Stimulated activated CD4-positive, alpha-beta T cell treated with anti-CD3 and anti-CD28 coated beads, Interleukin-15, amount 100 ng/mL, for 24 hours (primary cell): ENCODE data around the gene MAP7D1.
A peak's percentile ranks its signal among the peaks of the same experiment; 100 is the strongest.

ENCODE experiments used
- DNase-seq: peaks from one replicate; pipeline ENCODE4 v3.0.0-alpha.2; 2020

MAP7D1 gene

DNA sequence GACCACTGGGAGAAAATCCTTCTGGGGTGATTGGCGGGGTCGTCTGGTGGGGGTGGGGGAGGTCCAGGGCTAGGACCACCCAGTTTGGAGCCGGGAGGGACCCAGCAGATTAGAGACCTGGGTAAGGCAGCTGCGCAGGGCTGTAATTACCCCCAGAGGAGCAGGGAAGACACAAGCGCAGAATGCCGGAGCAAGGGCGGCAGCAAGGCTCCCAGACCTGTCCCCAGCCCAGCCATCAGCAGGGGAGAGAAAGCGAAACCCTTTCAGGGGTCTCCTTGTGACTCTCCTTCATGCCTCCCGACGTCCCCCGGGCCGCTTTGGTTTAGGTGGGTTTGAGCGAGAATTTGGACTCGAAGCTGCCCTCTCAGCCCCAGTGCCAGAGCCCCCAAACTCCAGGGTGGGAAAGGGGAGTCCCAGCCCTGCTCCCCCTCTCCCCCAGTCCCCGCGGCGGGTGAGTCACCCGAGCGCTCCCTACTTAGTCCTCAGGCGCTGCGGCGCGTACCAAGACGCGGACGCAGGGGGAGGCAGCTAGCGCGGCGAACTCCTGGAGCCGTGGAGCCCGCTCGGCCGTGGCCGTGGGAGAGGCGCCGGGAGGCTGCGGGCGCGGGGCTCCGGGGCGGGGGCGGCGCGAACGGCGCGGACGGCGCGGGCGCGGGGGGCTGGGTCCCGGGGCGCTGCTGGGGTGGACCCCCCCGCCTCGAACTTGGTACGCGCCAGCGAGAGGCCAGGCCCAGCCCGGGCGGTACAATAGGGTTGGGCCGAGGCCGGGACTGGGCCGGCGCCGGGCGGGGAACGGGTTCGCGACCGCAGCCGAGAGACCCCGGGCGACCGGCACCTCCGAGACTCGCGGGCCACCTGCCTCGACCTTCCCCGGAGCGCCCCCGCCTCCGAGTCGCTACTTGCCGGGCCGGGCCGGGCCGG, at the start of gene MAP7D1:
Gene MAP7D1, plus strand, starts transcription at position 753 of the 921 bp plus-strand sequence. CDS start 258 bp downstream, outside the sequence.
- peak; percentile 90 for DNase-seq

DNA sequence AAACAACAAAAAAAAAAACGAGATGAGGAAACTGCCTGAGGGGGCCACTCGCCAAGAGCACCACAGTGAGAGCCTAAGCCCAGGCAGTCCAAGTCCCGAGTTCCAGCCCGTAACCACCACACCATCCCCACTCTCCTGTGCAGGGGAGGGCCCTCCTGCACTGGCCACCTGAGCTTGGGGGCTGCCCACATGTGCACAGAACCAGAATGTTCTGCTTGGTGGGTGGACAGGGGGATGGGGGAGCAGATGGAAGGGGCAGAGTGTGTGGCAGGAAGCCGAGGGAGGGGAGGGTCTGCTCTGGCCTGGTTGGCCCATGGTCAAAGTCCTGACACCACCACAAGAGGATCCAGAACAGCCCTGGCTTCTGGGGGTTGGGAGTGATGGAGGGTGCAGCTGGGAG, 49.7 kb upstream of the MAP7D1 start:
- DNase-seq = no peak

DNA sequence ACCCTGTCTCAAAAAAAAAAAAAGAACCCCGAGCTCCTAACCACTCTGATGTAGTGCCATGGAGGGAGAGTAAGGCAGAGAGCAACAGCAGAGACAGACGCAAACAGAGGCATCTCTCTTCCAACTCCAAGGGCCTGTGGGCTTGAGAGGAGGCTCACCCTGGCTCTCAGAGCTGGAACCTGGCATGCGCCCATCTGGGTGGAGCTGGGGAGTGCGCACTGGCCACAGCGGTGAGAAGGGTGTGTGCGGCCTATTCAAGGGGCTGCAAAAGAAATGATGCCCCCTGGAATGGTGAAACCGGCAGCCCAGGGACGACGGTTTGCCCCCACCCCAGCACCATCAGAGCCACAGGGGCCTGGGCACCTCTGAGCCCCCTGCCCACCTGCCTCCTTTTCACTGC, 48.6 kb upstream of the MAP7D1 start:
- no peak for DNase-seq

DNA sequence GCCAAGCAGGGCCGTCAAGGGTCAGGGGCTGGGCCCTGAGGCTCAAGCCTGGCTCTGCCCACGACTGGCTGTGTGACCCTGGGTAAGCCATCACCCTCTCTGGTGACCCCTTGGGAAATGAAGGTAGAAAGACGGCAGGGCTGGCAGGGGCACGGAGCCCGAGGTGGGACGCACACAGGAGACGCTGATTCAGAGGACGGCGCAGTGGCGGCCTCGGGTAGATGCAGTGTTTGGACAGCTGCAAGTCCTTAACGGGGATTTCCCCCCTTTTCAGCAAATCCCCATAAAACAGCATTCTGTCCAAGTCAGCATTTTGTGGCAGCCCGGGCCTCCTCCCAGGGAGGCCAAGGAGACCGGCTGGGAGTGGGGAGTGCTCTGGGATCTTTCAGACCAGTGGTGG, 47.6 kb upstream of the MAP7D1 start:
- DNase-seq = no peak

DNA sequence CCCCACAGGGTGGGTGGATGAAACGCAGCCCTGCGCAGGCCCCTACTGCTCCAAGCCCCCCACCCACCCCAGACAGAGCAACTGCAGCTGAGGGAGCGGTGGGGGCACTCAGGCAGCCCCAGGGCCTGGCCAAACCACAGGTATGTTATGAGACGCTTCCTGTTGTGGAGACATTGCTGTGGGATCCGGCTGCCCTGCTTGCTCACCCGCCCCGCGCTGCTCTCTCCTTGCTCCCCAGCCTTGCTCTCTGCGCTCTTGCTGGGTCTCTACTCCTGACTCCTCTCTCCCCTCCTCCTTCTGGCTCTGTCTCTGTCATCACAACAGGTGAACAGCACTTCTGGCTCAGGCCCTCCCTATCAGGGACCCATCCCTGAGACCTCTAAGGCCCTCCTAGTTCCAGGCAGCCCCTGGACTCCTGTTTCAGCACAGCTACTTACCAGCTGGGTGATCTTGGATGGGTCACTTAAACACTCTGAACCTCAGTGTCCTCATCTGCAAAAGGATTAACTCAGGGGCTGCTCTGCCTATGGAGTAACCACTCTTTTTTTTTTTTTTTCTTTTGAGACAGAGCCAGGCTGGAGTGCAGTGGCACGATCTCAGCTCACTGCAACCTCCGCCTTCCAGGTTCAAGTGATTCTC, 46.8 kb upstream of the MAP7D1 start:
- DNase-seq = peak; percentile 42

DNA sequence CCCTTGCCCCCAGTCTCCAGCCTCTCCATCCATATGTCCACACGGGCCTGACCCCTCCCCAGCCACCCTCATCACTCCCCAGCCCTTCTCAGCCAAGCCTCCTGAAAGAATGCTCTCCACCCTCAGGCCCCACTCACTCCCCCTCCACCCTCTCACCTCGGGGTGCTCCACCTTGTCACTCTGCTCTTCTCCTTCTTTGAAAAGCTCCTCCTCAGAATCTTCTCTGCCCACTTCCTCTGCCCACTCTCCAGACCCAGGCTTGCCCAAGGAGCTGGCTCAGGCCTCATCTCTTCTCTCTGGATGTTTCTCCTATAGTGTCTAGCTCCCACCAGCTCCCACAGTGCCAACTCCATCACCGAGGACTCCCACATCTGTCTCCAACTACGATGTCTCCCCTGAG, 44.8 kb upstream of the MAP7D1 start:
- DNase-seq = no peak

DNA sequence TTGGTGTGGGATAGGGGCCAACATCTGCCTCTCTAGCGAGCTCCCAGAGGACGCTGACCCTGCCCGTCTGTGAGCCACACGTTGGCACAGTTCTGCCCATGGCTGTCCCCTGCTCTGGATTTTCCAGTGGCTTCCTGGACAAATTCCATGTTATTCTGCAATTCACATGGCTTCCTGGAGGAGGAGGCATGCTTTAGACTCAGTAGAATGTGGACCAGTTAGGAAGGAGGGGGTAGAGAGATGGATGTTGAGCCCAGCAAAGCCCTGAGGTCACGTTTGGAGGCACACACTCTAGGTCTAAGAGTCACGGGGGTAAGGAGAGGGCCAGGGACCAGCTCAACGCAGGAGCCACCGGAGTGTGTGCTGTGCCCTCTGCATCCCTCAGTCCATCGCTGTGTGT, 43.1 kb upstream of the MAP7D1 start:
- DNase-seq = no peak

DNA sequence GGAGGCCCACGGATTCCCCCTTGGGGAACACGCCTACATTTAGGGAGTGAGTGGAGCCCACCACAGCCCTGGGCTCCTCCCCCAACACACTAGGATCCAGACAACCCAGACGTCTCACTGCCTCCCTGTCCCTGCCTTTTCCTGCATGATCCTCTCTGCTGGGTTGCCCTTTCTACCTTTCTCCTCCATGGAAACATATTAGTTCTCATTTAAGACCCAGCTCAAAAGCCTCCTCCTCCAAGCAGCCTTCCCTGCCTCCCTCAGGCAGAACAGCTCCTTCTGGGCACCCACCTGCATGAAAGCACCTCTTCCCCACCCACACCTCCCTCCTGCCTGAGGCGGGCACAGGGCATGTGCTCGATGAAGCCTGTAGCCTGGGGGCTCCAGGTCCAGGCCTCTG, 41.6 kb upstream of the MAP7D1 start:
- no peak for DNase-seq

DNA sequence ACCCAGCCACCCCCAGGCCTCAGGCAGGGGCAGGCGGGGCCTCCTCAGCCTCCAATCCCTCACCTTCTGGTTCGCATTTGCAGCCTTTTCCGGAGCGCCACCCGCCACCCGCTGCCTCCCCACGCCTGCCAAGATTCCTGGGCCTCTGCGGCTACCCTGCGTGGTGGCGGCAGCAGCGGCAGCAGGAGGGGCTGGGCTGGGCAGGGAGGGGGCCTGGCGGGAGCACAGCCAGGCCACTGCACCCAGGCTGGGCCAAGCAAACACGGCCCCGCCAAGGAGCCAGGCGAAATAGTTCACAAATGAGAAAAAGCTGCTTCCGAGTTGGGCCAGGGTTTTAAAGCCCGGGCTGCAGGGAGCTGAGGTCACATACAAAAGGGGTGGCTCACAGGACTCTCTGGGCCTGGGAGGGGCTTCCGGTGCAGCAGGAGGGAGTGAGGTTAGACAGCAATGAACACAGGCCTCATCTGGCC, 40.7 kb upstream of the MAP7D1 start:
- no peak for DNase-seq

DNA sequence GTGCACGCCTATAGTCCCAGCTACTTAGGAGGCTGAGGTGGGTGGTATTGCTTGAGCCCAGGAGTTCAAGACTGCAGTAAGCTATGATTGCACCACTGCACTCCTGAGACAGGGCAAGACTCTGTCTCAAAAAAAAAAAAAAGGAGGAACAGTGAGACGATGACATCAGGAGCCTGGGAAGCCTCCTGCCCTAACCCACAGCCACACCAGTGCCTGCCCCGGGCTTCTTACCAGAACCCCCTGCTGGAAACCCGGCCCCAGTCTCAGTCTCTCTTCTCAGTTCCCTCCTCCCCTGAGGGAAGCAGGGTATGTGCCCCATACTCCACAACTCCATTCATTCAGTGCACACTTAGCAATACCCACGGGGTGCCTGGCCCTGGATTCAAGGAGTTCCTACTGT, 40.0 kb upstream of the MAP7D1 start:
- DNase-seq = no peak

DNA sequence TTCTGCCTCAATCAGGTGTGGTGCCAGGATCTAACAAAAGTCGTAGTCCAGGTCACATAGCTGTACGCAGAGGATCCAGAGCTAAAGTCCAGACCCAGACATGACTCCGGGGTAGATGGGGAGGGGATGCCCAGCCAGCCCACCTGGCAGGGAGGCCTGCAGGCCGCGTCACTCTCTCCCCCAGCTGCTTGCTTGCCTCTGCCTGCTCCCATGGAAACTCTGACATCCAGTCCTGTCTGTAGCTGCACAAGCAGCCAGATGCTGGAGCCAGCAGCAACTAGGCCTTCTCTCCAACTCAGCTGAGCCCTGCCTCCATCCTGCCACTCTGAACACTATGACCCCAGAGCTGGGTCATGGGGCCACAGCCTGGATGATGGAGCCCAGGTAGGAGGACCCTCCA, 39.1 kb upstream of the MAP7D1 start:
- DNase-seq = no peak

DNA sequence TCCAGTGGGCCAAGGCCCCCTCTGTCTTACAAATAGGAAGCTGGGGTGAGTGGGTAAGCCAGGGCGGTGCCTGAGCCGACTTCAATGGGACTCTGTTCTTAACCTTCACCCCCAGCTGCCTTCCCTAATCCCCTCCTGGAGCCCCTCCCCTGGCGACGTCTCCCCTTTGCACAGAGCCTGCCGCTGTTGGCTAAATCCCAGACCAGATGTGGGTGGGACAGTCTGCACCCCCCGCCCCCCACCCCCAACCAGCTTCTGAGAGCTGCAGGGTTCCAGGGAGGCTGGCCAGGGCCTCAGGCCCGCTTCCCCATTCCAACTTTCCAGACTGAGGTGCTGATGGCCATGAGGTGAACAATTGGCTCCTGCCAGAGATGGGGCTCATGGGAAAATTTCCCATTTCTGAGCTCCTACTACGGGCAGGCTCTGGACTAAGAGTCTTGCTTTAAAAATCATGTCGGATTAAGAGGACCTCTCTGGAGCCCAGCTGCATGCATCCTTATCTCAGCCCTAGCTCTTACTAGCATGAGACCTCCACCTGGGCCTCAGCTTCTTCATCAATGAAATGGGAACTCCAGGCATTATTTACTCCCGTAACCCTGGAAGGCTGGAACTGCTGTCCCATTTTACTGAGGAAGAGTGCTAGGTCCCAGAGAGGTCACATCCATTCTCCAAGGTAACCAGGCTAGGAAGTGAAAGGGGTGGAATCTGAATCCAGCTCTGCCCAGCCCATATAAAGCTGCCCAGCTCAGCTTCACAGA, 37.3 kb upstream of the MAP7D1 start:
- DNase-seq = no peak

DNA sequence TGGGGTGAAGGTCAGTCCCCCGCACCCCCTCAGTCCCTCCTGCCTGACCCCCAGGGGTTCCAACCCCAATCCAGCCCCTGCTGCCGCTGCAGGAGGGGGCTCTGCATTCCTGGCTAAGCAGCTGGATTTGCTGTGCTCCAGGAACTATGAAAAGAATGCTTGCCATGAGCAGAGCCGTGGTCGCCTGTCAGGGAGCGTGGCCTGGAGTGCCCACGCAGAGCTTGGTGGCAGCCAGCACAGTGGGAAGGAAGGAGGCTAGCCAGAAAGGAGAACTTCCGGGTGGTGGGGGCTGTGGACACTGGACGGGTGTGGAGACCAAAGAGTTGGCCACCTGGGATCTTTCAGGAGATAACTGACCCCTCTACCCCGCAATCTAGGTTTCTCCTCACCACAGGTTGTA, 36.5 kb upstream of the MAP7D1 start:
- DNase-seq = no peak

DNA sequence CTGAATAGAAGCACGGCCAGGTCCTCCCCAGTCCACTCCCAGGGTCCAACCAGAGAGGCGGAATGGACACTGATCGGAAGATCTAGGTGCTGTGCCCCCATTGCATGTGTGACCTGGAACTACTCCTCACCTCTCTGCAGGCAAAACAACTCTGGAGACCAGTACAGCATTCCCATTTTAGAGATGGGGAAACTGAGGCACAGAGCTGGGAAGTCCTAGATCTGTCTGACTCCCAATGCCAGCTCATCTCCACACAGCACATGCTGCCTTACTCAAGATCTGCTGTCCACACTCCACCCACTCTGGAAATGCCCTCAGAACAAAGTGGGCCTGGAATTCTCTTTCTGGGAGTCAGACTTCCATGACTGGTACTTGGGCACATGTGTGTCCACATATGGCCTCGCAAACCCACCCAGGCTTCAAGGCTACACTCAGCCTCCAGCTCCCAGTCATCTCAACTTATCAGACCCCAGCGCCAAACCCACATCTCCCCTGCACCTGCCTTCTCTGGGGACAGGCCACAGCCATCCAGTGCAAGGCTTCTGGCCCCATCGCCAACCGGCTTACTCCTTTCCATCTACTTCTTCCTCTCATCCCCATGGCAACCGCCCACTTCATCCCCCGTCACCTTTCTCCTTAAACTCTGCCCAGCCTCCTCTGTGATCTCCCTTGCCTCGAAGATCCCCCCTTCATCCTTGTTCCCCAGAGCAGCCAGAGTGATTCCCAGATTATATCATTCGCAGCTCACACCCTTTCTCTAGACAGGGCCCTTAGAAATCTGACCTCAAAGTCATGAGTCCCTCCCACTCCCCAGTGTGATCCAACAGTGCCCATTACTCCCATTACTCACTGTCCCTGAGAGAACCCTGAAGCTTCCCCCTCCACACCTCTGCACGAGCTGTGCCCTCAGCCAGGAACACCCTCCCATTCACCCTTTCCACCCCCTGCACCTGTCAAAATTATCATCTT, 33.6 kb upstream of the MAP7D1 start:
- DNase-seq = no peak

DNA sequence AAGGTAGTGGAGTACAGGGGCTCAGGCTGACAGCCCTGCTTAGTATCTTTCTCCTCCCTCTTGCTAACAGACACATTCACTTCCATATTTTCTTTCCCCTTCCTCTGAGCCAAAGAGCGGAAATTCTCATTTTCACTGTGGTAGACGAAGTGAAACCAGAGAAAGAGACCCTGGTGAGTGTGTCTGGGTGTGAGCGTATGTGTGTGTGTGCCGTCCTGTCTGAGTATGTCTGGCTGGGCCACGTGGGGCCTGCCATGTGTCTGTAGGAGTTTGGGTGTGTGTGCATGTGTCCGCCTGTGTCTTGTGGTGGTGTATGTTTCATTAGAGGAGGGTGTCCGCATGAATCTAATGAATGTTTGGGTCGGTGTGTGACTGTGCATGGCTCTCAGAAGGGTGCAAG, 32.6 kb upstream of the MAP7D1 start:
- peak; percentile 33 for DNase-seq

DNA sequence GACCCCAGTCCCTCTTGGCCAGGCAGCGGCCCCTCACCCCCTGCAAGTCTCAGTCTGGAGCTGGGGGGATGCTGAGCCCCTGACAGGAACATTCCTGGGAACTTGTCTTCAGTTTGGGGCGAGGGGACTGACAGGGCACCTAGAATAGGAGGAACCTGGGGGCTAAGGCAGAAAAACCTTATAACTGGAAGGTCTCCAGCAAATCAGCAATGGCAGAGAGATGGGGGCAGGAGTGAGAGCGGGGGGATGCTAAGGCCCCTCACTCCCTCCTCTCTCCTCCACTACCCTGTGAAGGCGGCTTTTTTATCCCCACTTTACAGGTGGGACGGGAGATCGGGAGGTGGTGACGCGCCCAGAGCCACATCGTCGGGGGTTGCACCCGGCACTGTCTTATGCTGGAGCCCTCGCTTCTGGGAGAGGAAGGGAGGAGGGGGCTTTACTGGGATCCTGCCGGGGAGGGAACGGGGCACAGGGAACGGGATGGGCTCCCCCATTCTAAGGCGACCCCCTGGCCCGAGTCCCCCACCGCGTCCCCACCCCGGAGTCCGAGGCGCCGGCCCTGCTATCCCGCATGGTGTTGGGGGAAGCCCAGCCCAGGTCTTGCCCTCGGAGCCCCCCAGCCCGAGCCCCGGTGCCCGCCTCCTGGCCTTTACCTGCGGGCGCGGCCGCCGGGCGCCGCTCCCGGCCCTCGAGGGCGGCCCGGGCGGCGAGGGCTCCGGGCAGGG, 31.4 kb upstream of the MAP7D1 start:
- DNase-seq = no peak

DNA sequence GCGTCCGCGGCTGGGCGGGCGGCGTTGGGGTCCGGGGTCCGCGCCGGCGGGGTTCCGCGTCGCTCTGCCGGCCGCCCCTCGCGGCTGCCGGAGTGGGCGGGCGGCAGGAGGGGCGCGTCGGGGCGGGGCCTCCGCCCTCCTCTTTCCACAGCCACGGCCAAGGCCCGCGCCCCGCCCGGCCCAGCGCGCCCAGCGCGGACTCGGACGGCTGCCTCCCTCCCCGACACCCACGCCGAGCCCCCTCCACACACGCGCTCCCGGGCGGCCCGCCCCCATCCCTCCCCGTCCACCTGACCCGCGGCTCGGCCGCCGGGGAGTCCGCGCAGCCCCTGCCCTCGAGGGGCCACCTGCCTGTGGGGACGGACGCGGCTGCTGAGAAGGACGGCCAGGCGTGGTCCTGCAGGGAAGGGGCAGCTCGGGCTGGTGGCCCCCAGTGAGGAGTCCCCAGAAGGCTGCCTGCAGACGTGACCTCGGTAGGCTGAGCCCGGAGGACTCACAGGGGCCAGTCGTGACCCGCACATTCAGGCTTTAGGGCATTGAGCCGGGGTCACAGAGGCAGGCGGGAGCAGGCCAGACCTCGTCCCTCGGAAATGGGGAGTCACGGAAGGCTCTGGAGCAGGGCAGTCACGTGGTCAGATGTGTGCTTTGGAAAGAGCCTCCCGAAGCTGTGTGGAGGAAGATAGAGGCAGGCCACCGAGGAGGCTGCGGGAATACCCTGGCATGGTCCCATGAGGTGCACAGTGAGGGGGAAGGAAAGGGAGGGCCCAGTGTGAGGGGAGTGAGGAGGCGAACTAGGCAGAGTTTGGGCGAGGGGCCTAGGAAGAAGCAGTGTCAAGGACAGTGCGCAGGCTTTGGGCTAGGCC, 30.6 kb upstream of the MAP7D1 start, which contains the start of gene COL8A2:
Gene COL8A2, minus strand, starts transcription at position 94 of the 863 bp plus-strand sequence. CDS start 24,980 bp downstream, outside the sequence.
- no peak for DNase-seq

DNA sequence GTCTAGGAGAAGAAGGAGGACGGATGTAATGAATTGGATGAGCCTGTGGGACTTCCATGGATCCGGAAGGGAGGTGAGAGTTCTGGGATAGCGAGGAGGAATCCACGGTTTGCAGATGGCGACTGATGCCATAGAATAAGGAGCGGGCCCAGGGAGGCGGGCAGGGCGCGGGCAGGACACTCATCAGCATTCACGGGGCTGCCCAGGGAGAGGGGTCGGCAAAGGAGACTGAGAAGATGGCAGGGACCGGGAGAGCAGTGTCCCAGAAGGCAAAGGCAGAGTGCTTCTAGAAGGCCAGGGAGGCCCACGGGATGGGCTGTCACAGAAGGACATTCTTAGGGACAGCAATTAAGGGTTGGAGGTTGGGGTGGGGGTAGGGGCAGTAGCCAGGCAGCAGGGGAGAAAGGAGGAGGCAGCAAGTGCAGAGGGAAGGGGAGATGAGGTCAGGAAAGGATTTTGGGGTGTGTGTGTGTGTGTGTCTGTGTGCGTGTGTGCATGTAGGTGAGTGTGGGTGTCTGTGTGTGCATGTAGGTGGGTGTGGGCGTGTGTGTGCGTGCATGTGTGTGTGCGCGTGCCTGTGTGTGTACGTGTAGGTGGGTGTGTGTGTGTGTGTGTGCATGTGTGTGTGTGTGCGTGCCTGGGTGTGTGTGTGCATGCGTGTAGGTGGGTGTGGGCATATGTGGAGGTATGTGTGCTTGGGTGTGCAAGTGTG, 29.8 kb upstream of the MAP7D1 start:
- no peak for DNase-seq

DNA sequence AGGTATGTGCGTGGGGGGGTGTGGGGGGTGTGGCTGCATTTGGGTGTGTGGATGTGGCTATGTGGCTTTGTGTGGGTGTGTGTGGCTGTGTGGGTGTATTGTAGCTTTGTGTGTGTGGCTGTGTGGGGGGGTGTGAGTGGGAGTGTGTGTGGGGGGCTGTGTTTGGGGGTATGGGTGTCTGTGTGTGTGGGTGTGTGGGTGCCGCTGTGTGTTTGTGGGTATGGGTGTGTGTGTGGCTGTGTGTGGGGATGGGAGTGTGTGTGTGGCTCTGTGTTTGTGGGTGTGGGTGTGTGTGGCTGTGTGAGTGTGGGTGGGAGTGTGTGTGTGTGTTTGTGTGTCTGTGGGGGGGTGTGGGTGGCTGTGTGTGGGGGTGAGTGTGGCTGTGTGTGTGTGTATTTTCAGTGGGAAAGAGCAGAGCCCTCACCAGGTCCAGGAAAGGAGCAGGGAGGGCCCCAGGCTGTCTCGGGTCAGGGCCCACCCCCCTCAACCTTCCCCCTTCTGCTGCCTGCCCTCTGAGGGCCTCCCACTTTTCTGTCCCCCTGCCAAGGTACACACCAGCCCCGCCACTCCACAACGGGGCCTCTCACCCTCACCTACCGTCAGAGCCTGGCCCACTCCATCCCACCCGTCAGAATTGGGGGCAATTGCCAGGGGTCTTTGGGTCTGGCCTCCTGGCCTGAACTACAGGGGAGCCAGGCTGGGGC, 29.0 kb upstream of the MAP7D1 start:
- no peak for DNase-seq
